ENCODE measurements around the gene ZSWIM1. TPM values are rescaled to one million over a fixed set of nuclear protein-coding genes. Genes with fewer than 3 reads are reported as not detected.
A peak's percentile ranks its signal among the peaks of the same experiment; 100 is the strongest.
"Not testable (repeated sequence)": the region's sequence is repeated elsewhere in the genome, so short reads cannot be mapped to it uniquely, and the experiment has no call there.

ZSWIM1 gene
- total RNA-seq, 1 experiment from 2014 or later = 13.7 TPM

- in situ Hi-C loops (cut with HindIII; ENCODE audit: low pct_unique_long_range_greater_than_20kb, low sequenced_read_pairs) = no loop called here
- no peak for DNase-seq (ENCODE audit: low read depth, low spot score)
Measured at GRCh38 chr20:45917790-45918141, 36.7 kb downstream of the ZSWIM1 start.

DNA sequence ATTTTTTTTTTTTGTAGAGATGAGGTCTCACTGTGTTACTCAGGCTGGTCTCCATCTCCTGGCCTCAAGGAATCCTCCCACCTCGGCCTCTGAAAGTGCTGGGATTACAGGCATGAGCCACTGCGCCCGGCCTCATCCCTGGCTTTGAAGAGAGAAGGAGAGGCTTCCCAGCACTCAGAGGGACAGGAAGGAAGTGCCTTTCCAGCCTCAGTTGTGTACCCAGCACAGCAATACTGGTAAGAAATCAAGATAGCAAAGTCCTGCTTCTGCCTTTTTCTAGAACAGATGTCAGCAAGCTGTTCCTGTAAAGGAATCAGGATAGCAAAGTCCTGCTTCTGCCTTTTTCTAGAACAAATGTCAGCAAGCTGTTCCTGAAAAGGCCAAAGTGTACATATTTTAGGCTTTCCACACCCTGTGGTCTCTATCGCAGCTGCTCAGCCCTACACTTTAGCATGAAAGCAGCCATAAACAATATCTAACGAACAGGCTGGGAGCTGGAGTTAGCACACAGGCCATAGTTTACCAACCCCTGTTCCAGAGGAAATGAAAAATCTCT, 37.2 kb downstream of the ZSWIM1 start:
- in situ Hi-C loops (cut with HindIII; ENCODE audit: low pct_unique_long_range_greater_than_20kb, low sequenced_read_pairs) = no loop called here
- no peak for DNase-seq (ENCODE audit: low read depth, low spot score)

GRCh38 chr20:45918779-45919537, 37.9 kb downstream of the ZSWIM1 start:
- in situ Hi-C loops (cut with HindIII; ENCODE audit: low pct_unique_long_range_greater_than_20kb, low sequenced_read_pairs) = no loop called here
- no peak for DNase-seq (ENCODE audit: low read depth, low spot score)

GRCh38 chr20:45919542-45920399, 38.7 kb downstream of the ZSWIM1 start:
- DNase-seq (ENCODE audit: low read depth, low spot score) = no peak
- in situ Hi-C loops (cut with HindIII; ENCODE audit: low pct_unique_long_range_greater_than_20kb, low sequenced_read_pairs) = no loop called here

DNA sequence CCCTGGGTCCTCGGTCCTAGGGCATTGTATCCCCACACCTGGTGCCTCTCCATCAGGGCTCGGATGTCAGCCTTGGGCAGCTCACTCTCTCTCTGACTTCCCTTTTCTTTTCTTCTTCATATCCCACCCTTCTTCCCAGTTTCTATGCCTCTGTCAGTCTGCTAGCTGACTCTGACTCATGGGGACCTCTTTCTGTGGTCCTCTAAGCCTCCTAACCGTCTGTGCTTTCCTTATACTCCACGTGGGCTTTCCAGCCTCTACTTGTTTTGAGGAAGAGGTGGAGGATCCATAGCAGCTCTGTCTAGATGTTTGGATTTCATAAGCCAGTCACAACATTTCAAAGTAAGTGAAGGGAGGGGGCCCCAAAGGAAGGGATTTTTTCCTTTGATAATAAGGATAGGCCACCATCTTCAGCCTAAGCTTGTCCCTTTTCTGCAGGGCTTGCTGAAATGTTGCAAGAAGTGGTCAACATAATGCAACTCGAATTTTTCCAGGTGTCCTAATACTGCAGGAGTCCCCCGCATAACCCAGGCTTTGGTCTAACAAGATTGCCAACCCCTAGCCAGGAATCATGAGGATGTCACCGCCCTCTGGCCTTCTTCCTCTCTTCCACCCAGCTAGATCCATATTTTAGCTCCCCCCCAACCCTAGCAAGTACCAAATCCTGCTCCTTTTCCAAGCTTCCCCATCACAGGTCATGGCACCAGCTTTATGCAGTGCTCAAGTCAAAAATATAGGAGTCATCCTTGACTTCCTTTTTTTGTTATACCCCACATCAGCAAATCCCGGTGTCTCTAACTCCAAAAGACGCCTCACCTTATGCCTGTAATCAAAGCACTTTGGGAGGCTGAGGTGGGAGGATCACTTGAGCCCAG, 39.7 kb downstream of the ZSWIM1 start:
- DNase-seq (ENCODE audit: low read depth, low spot score) = no peak
- in situ Hi-C loops (cut with HindIII; ENCODE audit: low pct_unique_long_range_greater_than_20kb, low sequenced_read_pairs) = no loop called here

DNA sequence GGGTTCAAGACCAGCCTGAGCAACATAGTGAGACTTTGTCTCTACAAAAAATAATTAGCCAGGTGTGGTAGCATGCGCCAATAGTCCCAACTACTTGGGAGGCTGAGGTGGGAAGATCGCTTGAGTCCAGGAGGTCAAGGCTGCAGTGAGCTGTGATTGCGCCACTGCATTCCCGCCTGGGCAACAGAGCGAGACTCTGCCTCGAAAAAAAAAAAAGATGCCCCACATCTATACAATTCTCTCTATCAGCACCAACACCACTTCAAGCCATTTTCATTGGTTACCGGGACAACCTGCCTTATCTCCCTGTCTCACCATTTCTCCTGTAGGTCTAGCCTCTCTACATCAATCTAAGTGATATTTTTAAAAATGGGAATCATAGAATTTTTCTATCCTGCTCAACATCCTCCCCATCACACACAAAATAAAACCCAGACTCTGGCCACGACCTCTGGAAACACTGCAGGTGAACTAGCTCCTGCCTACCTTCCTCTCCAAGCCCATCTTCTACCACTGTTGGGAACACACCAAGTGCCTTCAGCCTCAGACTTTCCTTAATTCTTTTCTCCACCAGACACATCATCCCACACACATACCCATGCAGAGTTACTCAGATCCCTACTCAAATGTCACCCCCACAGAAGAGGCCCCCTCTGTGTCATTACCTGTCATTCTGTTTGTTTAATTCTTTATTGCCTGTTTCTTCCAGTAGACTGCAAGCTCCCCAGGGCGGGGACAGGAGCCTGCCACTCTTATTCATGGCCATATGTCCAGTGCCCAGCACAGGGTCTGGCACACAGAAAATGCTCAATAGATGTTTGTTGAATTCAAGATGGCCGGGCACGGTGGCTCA, 40.5 kb downstream of the ZSWIM1 start:
- no peak for DNase-seq (ENCODE audit: low read depth, low spot score)
- in situ Hi-C loops (cut with HindIII; ENCODE audit: low pct_unique_long_range_greater_than_20kb, low sequenced_read_pairs) = no loop called here

DNA sequence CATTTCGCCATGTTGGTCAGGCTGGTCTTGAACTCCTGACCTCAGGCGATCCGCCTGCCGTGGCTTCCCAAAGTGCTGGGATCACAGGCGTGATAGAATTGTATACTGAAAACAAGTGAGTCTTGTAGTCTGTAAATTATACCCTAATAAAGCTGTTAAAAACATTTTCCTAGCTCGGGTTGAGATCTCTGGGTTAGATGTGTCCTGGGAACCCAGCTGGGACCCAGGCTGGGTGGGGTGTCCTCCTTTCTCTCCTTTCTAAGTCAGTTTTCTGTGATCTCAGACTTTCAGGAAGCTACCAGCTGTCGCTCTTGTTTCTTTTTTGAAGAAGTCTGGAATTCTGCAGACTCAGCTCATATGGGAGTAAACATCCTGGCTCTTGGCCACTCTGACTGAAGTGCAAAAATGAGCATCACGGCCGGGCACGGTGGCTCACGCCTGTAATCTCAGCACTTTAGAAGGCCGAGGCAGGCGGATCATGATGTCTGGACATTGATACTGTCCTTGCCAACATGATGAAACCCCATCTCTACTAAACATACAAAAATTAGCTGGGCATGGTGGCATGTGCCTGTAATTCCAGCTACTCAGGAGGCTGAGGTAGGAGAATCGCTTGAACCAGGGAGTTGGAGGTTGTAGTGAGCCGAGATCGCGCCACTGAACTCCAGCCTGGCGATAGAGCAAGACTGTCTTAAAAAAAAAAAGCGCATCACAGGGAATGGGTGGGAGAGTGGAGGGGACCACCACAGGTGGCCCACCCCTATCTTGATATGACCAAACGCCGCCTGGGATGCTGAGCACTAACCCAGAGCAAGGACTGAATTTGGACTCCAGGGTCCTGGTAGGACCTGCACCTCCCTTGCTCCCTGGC, 43.6 kb downstream of the ZSWIM1 start:
- in situ Hi-C loops (cut with HindIII; ENCODE audit: low pct_unique_long_range_greater_than_20kb, low sequenced_read_pairs) = no loop called here
- no peak for DNase-seq (ENCODE audit: low read depth, low spot score)

GRCh38 chr20:45925821-45926506, 44.9 kb downstream of the ZSWIM1 start:
- in situ Hi-C loops (cut with HindIII; ENCODE audit: low pct_unique_long_range_greater_than_20kb, low sequenced_read_pairs) = no loop called here
- no peak for DNase-seq (ENCODE audit: low read depth, low spot score)

GRCh38 chr20:45926731-45927070, 45.7 kb downstream of the ZSWIM1 start:
- in situ Hi-C loops (cut with HindIII; ENCODE audit: low pct_unique_long_range_greater_than_20kb, low sequenced_read_pairs) = no loop called here
- DNase-seq (ENCODE audit: low read depth, low spot score) = no peak

GRCh38 chr20:45927071-45927878, 46.2 kb downstream of the ZSWIM1 start:
- DNase-seq (ENCODE audit: low read depth, low spot score) = no peak
- in situ Hi-C loops (cut with HindIII; ENCODE audit: low pct_unique_long_range_greater_than_20kb, low sequenced_read_pairs) = no loop called here

GRCh38 chr20:45931680-45932079, 50.7 kb downstream of the ZSWIM1 start:
- DNase-seq (ENCODE audit: low read depth, low spot score); in situ Hi-C loops (cut with HindIII; ENCODE audit: low pct_unique_long_range_greater_than_20kb, low sequenced_read_pairs): not testable (repeated sequence)

DNA sequence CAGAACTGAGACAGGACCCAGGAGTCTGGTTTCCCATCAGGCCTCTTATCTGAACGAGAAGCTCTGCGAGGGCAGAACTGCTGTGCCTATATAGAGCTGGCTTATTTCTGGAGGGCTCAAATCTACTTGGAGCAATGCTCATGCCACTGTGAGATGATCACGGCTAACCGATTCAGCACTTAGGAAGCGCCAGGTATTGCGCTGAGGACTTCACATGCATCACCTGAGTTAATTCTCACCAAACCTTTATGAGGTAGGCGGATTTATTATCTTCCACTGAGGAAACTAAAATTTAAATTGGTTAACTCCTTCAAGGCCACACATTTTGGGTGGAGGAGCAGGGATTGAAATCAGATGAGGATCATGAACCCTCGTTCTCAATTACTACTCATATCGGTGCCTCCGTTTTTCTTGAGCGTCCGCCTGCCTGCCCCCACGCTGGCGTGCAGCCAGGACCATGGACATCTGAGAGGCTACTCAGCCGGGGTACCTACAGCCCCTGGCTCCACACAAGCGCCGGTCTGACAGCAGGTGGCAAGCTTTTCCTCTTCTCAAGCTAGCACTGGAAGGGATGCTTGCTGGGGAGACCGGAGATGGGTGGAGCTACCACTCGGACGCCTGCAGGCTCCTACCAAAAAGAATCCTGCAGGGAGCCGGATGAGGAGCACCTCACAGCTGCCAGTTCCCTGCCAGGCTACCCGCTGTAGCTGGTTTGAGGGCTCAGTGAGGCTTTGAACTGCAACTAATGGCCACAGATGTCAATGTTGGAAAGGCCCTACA, 52.4 kb downstream of the ZSWIM1 start:
- in situ Hi-C loops (cut with HindIII; ENCODE audit: low pct_unique_long_range_greater_than_20kb, low sequenced_read_pairs) = no loop called here
- peak; percentile 80 for DNase-seq (ENCODE audit: low read depth, low spot score)

DNA sequence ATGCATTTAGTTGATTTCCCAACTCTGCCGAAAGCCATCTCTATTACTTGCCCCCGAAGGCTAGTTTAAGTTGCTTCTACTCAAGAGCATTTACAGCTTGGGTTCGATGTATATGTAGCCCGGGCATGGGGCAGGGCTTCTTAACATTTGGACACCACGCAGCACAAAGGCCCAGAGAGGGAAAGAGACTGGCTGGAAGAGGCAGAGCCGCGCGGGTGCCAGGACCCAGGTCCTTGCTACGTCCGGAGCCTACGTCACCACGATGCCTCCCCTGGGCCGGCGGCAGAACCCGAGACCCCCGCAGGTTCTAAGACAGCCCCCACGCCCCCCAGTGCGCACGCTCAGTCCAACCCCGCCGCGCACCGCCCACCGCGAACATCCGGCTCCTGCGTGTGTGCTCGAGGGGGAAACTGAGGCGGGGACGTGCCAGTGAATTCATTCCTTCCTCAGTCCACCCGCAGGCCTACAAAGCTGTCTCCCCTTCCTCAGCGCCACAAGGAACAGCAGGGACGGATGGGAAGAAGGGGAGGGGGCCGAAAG, 53.1 kb downstream of the ZSWIM1 start:
- in situ Hi-C loops (cut with HindIII; ENCODE audit: low pct_unique_long_range_greater_than_20kb, low sequenced_read_pairs) = no loop called here
- peak; percentile 55 for DNase-seq (ENCODE audit: low read depth, low spot score)

Data from SK-MEL-5 (cell line).